Activated CD8-positive, alpha-beta T cell treated with anti-CD3 and anti-CD28 coated beads for 36 hours (primary cell): ENCODE data around the gene VIPR2. TPM values are rescaled to one million over a fixed set of nuclear protein-coding genes. Genes with fewer than 3 reads are reported as not detected.

Source experiments
- ATAC-seq: fragments of 200-7000 bp; cut with Tn5 transposase; one replicate; pipeline ENCODE4 v1.10.0; 2021; ENCODE audit warnings: mild to moderate bottlenecking, moderate library complexity
- CTCF ChIA-PET: fragments of 350-600 bp; sonication (Branson Sonifier 250); formaldehyde crosslinking; loops from one replicate; lab custom pipeline; 2021; ENCODE audit warnings: antibody characterized with exemption; lab: Charles Lee
- POLR2A ChIA-PET: fragments of 350-600 bp; sonication (Branson Sonifier 250); formaldehyde crosslinking; loops from one replicate; lab custom pipeline; 2021; ENCODE audit warnings: antibody characterized with exemption; lab: Charles Lee
- DNase-seq: peaks from one replicate; pipeline ENCODE4 v3.0.0-alpha.2; 2020
- H3K27ac Mint-ChIP-seq: one replicate; pipeline ENCODE4 v1.8.0; 2021; ENCODE audit warnings: mild to moderate bottlenecking, mixed read lengths
- H3K27me3 Mint-ChIP-seq: one replicate; pipeline ENCODE4 v1.8.0; 2021; ENCODE audit warnings: mixed read lengths
- H3K36me3 Mint-ChIP-seq: one replicate; pipeline ENCODE4 v1.8.0; 2021; ENCODE audit warnings: low read depth, mixed read lengths
- H3K4me1 Mint-ChIP-seq: one replicate; pipeline ENCODE4 v1.8.0; 2021; ENCODE audit warnings: low read depth, mixed read lengths
- H3K4me3 Mint-ChIP-seq: one replicate; pipeline ENCODE4 v1.8.0; 2021; ENCODE audit warnings: mild to moderate bottlenecking, moderate library complexity, mixed read lengths
- H3K9me3 Mint-ChIP-seq: one replicate; pipeline ENCODE4 v1.8.0; 2021; ENCODE audit warnings: mixed read lengths
- intact Hi-C: fragments of 100-400 bp; cut with micrococcal nuclease; formaldehyde crosslinking; loops from one replicate; pipeline ENCODE4 v1.10.0; 2022
- total RNA-seq, 2 experiments: library from RNA; stranded (reverse); gene quantifications; one replicate each; pipeline ENCODE4 v1.2.3, GENCODE V29; 2021
- TF ChIP-seq, protein P1 (sequence below): fragments of 200-600 bp; IDR thresholded peaks from one replicate; pipeline ENCODE4 v1.8.0; 2022; ENCODE audit warnings: antibody characterized with exemption, mild to moderate bottlenecking

The VIPR2 gene
- total RNA-seq, 2 experiments from 2014 or later, result 0.09 TPM; not detected in 1

DNA sequence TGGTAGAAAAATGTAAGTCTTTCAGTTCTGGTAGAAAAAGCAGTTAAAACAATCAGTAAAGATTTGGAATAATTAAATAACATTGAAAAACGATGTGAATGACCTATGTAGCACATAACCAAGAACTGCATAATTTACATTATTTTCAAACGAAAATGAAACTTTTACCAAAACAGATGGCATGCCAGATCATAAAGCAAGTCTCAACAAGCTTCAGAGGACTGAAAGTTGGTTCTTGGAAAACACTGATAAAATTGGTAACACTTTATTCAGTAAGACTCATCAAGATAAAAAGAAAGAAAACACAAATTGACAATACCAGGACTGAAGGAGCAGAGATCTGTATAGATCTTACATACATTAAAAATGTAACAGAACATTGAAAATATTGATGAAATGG is 92.8 kb downstream of the VIPR2 start:
- ChIA-PET POLR2A (interaction anchor here (1.0 kb wide), 1 partner anchor 38 kb away, joined by 4 read pairs; no protein-coding TSS in a partner anchor), CTCF (interaction anchor here (1.3 kb wide), 1 partner anchor 75 kb away, joined by 6 read pairs; no protein-coding TSS in a partner anchor)
- intact Hi-C loops, result no loop called here
- peaks cover 17% of the 10 kb centered on the region for H3K4me1 Mint-ChIP-seq
- H3K9me3 Mint-ChIP-seq, result no peaks in the 10 kb centered on the region
- TF ChIP-seq, protein P1, sequence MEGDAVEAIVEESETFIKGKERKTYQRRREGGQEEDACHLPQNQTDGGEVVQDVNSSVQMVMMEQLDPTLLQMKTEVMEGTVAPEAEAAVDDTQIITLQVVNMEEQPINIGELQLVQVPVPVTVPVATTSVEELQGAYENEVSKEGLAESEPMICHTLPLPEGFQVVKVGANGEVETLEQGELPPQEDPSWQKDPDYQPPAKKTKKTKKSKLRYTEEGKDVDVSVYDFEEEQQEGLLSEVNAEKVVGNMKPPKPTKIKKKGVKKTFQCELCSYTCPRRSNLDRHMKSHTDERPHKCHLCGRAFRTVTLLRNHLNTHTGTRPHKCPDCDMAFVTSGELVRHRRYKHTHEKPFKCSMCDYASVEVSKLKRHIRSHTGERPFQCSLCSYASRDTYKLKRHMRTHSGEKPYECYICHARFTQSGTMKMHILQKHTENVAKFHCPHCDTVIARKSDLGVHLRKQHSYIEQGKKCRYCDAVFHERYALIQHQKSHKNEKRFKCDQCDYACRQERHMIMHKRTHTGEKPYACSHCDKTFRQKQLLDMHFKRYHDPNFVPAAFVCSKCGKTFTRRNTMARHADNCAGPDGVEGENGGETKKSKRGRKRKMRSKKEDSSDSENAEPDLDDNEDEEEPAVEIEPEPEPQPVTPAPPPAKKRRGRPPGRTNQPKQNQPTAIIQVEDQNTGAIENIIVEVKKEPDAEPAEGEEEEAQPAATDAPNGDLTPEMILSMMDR, result no peak
- H3K27ac Mint-ChIP-seq, result peak overlapping the region; percentile 6
- no peak overlapping the region for H3K4me3 Mint-ChIP-seq
- ATAC-seq (peak; percentile 42), DNase-seq (no peak)
- peaks cover 2% of the 10 kb centered on the region for H3K36me3 Mint-ChIP-seq
- H3K27me3 Mint-ChIP-seq, result peaks cover 2% of the 10 kb centered on the region

DNA sequence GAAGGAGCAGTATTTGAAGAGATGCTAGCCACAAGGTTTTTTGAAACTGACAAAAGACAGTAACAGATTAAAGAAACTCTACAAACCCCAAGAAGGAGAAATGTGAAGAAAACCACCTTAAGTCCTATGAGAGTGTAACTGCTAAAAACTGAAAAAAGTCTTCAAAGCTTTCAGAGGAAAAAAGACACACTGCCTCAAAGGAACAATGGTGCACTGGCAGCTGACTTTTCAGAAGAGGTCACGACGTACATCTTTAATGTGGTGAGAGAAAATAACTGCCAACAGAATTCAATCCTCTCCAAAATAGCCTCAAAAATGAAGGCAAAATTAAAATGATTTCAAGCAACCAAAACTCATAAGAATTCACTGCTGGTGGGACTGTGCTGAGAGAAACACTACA is 94.0 kb downstream of the VIPR2 start:
- Mint-ChIP-seq H3K36me3 (peaks cover 2% of the 10 kb centered on the region), H3K27ac (no peak overlapping the region), H3K4me1 (peaks cover 17% of the 10 kb centered on the region), H3K9me3 (no peaks in the 10 kb centered on the region), H3K27me3 (peaks cover 2% of the 10 kb centered on the region), H3K4me3 (no peak overlapping the region)
- ChIA-PET POLR2A (no interaction called here), CTCF (interaction anchor here (1.3 kb wide), 1 partner anchor 74 kb away, joined by 6 read pairs; no protein-coding TSS in a partner anchor)
- DNase-seq (no peak), ATAC-seq (peak; percentile 39)
- intact Hi-C loops, result no loop called here
- TF ChIP-seq, protein P1, result no peak

DNA sequence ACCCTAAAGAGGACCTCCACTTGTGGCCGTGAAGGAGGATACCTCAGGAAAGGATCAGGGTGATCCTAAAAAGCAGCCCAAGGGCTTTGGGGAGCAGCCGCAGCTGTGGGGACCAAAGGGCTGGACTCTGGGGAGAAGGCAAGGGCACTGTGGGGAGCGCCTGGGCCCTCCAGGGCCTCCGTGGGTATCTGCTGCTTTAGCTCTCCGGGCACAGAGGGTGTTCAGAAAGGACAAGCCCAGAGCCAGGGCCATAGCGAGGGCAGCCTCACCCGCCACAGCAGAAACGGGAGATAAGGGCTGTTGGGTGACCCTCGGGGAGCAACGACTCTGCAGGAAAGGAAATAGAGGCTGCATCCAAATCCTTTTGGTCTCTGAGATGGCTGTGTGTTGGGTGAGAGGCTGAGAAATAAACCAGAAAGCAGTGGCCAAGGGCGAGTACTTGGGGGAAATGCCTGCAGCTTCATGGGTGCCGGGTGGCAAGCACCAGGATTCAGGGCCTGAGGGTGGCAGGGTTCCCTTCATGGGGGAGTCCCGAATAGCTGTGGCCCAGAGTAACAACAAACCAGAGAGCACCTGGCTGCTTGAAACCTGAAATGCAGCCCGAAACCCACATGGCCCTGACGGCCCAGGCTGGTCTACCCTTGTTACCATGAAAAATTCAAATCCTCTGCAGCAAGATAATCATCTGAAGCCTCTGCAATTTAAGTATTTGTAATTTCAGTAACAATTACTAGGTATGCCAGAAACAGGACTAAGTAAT is 95.2 kb downstream of the VIPR2 start:
- CTCF ChIA-PET, result no interaction called here
- no peak for DNase-seq
- Mint-ChIP-seq H3K27ac (no peak overlapping the region), H3K36me3 (peaks cover 2% of the 10 kb centered on the region), H3K4me1 (peaks cover 17% of the 10 kb centered on the region), H3K27me3 (peaks cover 2% of the 10 kb centered on the region), H3K9me3 (no peaks in the 10 kb centered on the region), H3K4me3 (no peak overlapping the region)
- intact Hi-C loops, result no loop called here
- ATAC-seq, result no peak
- TF ChIP-seq, protein P1, result no peak
- POLR2A ChIA-PET, result no interaction called here

DNA sequence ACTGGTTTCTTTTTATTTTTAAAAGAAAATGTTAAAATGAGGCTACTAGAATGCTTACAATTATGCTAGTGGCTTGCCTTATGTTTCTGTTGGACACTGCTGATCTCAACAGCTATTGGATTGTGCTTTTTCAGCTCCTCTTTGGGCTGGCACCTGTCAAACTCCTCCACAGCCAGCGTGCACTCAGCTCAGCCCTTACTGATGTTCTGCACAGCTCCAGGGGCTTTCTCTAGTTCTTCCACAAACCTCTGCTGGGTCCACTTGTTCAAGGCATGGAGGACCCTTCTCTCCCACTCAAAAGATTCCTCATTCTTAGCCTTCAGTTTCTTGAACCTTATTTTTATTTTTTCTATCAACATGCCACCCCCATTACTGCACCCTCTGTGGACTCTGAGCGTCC is 96.0 kb downstream of the VIPR2 start:
- no peak for DNase-seq
- intact Hi-C loops, result no loop called here
- no peak overlapping the region for H3K4me3 Mint-ChIP-seq
- peaks cover 2% of the 10 kb centered on the region for H3K36me3 Mint-ChIP-seq
- ATAC-seq, result no peak
- H3K4me1 Mint-ChIP-seq, result peaks cover 17% of the 10 kb centered on the region
- ChIA-PET POLR2A (no interaction called here), CTCF (interaction anchor here (0.8 to 2.8 kb wide), 2 partner anchors 49 to 72 kb away, joined by 3 to 7 read pairs; no protein-coding TSS in a partner anchor)
- H3K27ac Mint-ChIP-seq, result no peak overlapping the region
- peaks cover 2% of the 10 kb centered on the region for H3K27me3 Mint-ChIP-seq
- no peaks in the 10 kb centered on the region for H3K9me3 Mint-ChIP-seq
- TF ChIP-seq, protein P1, result no peak

DNA sequence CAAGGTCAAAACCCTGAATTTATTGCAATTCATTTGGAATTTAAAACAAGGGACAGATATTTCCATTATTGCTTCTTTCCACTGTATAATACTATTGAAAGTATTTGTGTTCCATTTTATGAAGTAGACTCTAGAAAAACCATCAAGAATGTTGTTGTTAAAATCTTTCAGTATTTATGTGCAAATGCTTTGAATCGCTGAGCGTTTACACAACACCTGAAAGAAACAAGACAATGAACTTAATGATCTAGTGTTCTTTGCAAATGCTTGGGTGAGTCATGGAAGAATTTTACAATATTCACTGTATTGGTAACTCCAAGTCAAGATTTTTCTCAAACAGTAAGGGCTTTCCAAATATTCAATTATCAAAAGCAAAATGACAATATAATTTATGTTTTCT is 97.1 kb downstream of the VIPR2 start:
- TF ChIP-seq, protein P1, result no peak
- Mint-ChIP-seq H3K27me3 (peaks cover 4% of the 10 kb centered on the region), H3K36me3 (peaks cover 2% of the 10 kb centered on the region), H3K27ac (no peak overlapping the region), H3K4me1 (peaks cover 17% of the 10 kb centered on the region), H3K4me3 (no peak overlapping the region), H3K9me3 (no peaks in the 10 kb centered on the region)
- ATAC-seq (no peak), DNase-seq (no peak)
- POLR2A ChIA-PET, result no interaction called here
- CTCF ChIA-PET, result interaction anchor here (0.8 to 2.8 kb wide), 2 partner anchors 50 to 71 kb away, joined by 3 to 7 read pairs; no protein-coding TSS in a partner anchor
- intact Hi-C loops, result no loop called here
